Keratinocyte (primary cell): ENCODE data around the gene CBY2.

Experiments
- EZH2 ChIP-seq: IDR thresholded peaks from one replicate; pipeline ENCODE4 v1.6.1; 2012; ENCODE audit warnings: inconsistent platforms, mild to moderate bottlenecking, low read length, moderate library complexity
- TF ChIP-seq, protein P1 (sequence below), 3 experiments: IDR thresholded peaks in 1 of 3; conservative IDR thresholded peaks in 1 of 3; optimal IDR thresholded peaks in 1 of 3; 2 replicates in 2 of 3; 3 replicates in 1 of 3; pipeline versions ENCODE3 to v1.5.1; 2011; ENCODE audit warnings: low read length in 3 of 3, mild to moderate bottlenecking in 3 of 3, moderate library complexity in 2 of 3, control low read depth in 1 of 3, inconsistent platforms in 1 of 3; ENCODE audit not compliant: insufficient read depth in 2 of 3; ENCODE audit errors: extremely low read depth in 1 of 3

DNA sequence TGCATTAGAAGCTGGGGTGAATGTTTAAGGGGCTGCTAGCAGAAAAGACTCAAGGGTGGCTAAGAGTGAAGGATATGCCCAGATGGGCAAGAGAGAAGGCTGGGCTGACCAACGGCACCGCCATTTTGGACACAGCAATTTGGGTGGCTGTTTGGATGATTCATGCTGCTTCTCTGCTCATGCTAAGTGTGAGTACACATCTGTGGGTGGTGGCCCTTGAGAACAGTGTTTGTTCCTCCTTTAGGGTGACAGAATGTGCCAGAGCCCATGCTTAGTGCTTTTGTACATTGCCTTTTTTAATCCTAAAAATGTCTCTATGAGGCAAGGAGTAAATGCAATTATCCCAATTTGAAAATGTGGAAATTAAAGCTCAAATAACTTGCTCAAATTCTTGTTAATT is 9.8 kb downstream of the CBY2 start:
- TF ChIP-seq, protein P1, sequence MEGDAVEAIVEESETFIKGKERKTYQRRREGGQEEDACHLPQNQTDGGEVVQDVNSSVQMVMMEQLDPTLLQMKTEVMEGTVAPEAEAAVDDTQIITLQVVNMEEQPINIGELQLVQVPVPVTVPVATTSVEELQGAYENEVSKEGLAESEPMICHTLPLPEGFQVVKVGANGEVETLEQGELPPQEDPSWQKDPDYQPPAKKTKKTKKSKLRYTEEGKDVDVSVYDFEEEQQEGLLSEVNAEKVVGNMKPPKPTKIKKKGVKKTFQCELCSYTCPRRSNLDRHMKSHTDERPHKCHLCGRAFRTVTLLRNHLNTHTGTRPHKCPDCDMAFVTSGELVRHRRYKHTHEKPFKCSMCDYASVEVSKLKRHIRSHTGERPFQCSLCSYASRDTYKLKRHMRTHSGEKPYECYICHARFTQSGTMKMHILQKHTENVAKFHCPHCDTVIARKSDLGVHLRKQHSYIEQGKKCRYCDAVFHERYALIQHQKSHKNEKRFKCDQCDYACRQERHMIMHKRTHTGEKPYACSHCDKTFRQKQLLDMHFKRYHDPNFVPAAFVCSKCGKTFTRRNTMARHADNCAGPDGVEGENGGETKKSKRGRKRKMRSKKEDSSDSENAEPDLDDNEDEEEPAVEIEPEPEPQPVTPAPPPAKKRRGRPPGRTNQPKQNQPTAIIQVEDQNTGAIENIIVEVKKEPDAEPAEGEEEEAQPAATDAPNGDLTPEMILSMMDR (optimal IDR thresholded peaks at IDR 0.05 in 1 of 3, IDR thresholded peaks at IDR 0.05 in 1 of 3, conservative IDR thresholded peaks at IDR 0.05 in 1 of 3; ENCODE audit: extremely low read depth in 1 of 3, insufficient read depth in 2 of 3, low read length in 3 of 3), result no peak
- no peak for TF ChIP-seq EZH2
